GM08714 (cell line): ENCODE results near the gene SLX4IP.

Experiments used
- H3K4me3 ChIP-seq: fragments of 200-500 bp; sonication (Bioruptor generic); 2 replicates; pipeline ENCODE4 v1.5.1; 2014; ENCODE audit warnings: mild to moderate bottlenecking, low read length, inconsistent platforms
- ZNF274 ChIP-seq: IDR thresholded peaks from 2 replicates; pipeline ENCODE4 v1.6.1; 2012; ENCODE audit warnings: mild to moderate bottlenecking, low read depth, low read length

The SLX4IP gene

DNA sequence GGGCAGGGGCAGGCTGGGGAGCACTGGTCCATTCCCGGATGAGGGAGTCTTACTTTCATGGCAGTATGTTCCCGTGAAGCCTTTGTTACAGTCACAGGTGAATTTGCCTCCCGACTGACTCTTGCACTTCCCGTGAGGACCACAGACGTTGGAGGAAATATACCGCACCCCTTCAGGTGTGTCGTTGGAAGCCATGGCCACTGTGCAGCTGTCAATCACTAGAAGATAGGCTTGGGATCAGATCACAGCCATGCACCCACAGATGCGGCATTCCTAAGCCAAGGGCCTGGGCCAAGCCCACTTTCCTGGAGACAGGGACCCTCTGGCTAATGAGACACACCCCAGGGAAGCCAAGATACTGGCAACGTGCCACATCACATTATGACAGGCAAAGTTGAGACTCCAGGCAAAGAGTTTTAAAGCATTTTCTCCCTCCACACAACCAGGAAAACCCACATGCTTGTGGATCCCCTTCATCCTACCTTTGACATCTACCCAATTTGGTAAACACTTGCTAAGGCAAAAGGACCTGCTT lies 211.8 kb downstream of the SLX4IP start:
- TF ChIP-seq ZNF274, result no peak
- no peak overlapping the region for H3K4me3 ChIP-seq

DNA sequence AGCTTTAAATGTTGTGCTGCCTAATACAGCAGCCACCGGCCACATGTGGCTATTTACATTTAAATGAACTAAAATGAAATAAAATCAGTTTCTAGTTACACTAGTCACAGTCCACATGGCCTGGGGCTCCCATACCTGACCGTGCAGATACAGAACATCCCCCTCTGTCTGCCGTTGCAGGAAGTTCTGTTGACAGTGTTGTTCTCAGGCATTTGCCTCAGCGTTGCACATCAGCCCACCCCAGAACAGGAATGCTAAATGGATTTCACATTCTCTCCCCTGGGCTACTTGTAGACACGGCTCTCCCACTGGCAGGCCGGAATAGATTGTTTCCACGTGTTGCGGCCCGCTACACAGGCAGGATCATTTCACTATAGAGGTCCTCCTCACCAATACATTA lies 212.4 kb downstream of the SLX4IP start:
- no peak for TF ChIP-seq ZNF274
- H3K4me3 ChIP-seq, result no peak overlapping the region

GRCh38 chr20:10647909-10648308 lies 212.8 kb downstream of the SLX4IP start:
- H3K4me3 ChIP-seq, result no peak overlapping the region
- no peak for TF ChIP-seq ZNF274

DNA sequence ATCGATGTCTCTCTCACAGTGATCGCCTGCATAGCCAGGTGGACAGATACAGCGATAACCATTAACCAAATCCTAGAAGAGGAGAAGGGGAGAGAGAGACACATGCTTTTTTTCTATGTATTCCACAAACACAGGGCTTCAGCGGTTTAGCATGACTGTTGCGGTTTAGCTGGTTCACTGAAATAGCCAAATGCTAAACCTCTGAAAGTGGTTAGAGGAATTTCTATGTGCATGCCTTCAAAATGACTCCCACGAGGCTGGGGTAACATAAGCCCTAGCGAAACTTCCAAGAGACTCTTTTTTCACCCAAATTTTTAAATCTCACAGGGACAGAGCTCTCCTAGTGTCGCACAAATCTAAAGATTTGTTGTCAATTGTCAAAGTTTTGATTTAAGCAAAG lies 213.5 kb downstream of the SLX4IP start:
- TF ChIP-seq ZNF274, result no peak
- no peak overlapping the region for H3K4me3 ChIP-seq

DNA sequence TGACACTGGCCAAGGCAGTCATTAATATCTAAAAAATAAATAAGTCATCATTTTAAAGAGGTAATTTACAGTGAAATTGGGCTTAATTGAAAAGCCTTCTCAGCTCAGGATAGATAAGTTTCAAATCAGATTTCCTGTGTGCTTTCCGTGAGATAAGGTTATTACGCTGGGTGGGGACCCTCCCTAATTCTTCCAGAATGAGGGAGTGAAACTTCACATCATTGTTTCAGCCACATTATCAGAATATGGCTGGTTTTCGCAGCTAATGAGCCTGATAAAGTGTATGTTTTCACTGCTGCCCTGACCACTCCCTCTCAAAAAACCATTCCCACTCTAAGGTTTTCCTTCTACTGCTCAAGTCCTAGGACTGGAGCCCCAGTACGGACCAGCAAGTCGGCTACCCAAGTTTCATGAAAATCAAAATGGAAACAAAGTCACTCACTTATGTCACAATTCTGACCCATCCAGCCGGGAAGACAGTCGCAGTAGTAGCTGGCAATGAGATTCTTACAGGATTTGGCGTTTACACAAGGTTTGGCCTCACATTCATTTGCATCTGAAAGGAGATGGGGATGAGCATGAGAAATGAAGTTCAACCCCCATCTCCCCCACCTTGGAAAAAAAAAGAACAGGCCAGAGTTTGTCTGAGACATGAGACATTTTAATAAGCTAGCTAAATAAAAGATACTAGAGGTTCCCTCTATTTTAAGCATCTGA lies 214.1 kb downstream of the SLX4IP start:
- H3K4me3 ChIP-seq, result no peak overlapping the region
- TF ChIP-seq ZNF274, result no peak

GRCh38 chr20:10649797-10650160 lies 214.7 kb downstream of the SLX4IP start:
- H3K4me3 ChIP-seq, result no peak overlapping the region
- no peak for TF ChIP-seq ZNF274

- H3K4me3 ChIP-seq, result no peak overlapping the region
- no peak for TF ChIP-seq ZNF274
Observed at GRCh38 chr20:10651227-10651990, 216.3 kb downstream of the SLX4IP start.

DNA sequence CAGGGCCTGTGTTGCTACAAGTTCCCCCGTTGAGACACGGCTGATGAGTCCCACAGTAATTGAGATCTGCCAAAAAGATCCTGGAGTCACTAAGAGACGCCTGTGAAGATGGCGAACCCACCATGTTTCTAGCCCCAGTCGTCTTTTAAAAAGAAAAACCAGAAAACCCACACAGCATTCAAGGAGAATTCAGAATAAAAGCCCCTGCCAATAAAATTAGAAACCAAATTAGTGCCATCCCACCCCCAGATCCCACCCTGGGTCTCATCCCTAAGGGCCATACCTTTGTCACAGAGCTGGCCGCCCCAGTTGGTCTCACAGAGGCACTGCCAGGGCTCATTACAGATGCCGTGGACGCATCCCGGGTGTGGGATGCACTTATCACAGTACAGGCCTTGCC lies 217.1 kb downstream of the SLX4IP start:
- no peak overlapping the region for H3K4me3 ChIP-seq
- TF ChIP-seq ZNF274, result no peak

DNA sequence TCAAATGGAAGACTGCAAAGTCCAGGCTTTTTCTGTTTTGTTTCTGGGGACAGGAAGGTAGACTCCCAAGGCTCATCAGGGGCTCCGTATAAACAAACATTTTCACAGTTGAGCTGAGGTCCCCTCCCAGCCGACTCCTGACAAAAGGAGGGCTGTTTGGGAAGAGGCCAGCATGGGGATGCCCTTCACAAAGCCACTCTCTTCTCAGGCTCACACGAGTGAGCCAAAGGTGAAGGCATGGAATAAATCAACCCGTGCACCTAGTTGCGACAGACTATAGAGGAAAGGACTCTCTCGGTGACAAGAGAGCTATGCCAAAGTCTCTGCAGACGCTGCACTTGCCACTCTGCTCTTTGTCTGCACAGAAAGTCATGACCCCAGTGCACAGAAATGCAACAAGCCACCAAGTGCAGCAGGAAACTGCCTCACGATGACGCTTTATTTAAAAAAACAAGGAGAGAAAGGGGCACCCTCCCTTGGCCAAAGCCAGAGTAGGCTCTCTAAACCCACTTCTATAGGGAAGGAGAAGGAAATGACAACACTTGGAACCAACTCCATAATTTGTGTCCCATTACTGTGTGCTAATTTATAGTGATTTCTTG lies 217.7 kb downstream of the SLX4IP start:
- TF ChIP-seq ZNF274, result no peak
- no peak overlapping the region for H3K4me3 ChIP-seq

DNA sequence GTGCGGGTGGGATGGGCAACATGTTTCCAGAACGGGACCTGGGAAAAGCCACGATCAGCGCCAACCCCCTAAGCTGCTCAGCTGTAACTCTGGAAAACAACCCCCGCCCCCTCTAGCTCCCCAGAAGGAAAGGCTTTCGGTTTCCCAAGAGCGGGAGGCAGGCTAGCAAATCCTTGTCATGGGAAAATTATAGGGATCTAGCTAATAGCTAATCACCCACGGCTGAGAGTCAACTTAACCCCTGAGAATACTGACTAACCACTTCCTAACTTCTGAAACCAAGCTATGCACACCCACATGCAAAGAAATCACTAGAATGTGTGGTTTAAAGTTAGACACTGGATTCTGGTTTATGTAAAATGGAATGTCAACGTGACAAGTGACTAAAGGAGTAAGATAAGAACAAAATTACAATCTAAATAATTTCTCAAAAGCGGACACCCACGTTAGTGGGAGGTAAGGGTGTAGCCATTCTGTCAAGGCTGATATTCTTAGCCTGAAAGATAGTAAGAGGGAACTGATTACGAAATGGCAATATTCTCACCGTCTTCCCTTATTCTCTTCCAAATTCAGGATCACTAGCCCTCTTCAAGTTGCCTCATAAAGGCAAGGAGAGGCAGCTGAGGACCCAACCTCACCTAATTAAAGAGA lies 218.6 kb downstream of the SLX4IP start:
- no peak for TF ChIP-seq ZNF274
- H3K4me3 ChIP-seq, result no peak overlapping the region

DNA sequence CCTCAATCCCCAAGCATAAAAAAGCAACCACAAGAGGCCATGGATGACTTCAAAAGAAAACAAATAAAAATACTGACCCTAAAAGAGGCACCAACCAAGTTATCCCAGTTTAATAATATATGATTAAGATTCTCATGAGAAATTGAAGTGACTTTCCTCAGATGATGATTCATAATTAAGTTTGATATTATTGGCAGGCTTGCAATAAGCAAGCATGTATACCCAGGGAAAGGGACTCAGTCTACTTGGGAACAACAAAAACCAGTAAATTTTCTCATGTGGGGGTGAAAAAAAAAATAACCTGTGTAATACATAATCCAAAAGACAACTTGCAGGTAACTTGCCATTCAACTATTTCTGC lies 219.1 kb downstream of the SLX4IP start:
- no peak overlapping the region for H3K4me3 ChIP-seq
- no peak for TF ChIP-seq ZNF274

GRCh38 chr20:10654630-10655029 lies 219.5 kb downstream of the SLX4IP start:
- H3K4me3 ChIP-seq, result no peak overlapping the region
- no peak for TF ChIP-seq ZNF274

- no peak overlapping the region for H3K4me3 ChIP-seq
- no peak for TF ChIP-seq ZNF274
Observed at GRCh38 chr20:10655720-10656669, 220.9 kb downstream of the SLX4IP start.
